ENCODE results near the gene ADSS1. TPM values are rescaled to one million over a fixed set of nuclear protein-coding genes. Genes with fewer than 3 reads are reported as not detected.

ADSS1 gene
- polyA plus RNA-seq, 1 of the 3 experiments (the other 2 are of a cell fraction): 14.3 TPM

DNA sequence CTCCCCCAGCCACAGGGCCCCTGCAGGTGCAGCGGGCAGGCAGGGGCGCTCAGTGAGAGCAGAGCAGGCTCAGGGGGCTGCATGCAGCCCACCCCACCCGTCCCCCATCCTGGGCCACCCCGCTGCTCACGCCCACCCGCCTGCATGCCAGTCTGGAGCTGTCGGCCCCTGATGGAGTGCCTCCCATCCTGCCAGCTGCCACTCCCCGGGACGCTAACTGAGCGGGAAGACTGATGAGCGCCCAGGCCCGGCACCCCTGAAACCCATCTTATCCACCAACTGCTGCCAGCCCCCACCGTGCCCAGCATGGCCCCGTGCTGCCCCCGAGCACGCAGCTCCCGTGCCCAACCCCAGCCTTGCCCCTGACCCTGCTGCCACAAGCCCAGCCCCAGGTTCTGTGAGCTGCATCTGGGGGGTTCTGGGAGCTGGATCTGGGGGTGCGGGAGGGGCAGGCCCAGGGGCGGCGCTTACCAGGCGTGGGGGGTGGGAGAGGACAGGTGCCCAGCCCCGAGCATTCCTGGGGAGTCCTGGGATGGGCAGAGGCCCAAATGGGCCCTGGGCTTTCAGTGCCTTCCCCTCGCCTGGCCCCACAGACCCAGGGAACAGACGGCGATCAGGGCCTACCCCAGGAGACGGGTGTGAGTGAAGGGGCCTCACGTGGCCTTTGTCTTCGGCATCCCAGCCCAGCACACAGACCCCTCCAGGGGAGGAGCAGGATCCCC lies 58.2 kb downstream of the ADSS1 start:
- H2AFZ ChIP-seq (ENCODE audit: low read depth): no peak overlapping the region
- no peak for DNase-seq
- ChIA-PET CTCF (interaction anchor here (1.2 to 1.3 kb wide), 3 partner anchors 13 to 45 kb away, joined by 3 to 6 read pairs (median 4); no protein-coding TSS in a partner anchor), POLR2A (no interaction called here)
- 100% methylated on average over 4 of the region's 28 CpGs for WGBS (ENCODE audit: low lambda C conversion rate)
- H4K20me1 ChIP-seq (ENCODE audit: insufficient read depth): peaks cover 51% of the 10 kb centered on the region
- H3K9ac ChIP-seq: no peak overlapping the region
- H3K4me2 ChIP-seq: no peak overlapping the region
- peaks cover 26% of the 10 kb centered on the region for H3K79me2 ChIP-seq (ENCODE audit: insufficient read depth)
- no peak for TF ChIP-seq NRF1 (IDR thresholded peaks at IDR 0.05; ENCODE audit: low read depth, low read length)
- no peak for TF ChIP-seq TCF12 (IDR thresholded peaks at IDR 0.05)
- TF ChIP-seq, protein P1, sequence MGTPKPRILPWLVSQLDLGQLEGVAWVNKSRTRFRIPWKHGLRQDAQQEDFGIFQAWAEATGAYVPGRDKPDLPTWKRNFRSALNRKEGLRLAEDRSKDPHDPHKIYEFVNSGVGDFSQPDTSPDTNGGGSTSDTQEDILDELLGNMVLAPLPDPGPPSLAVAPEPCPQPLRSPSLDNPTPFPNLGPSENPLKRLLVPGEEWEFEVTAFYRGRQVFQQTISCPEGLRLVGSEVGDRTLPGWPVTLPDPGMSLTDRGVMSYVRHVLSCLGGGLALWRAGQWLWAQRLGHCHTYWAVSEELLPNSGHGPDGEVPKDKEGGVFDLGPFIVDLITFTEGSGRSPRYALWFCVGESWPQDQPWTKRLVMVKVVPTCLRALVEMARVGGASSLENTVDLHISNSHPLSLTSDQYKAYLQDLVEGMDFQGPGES (IDR thresholded peaks at IDR 0.05; ENCODE audit: low read depth, low read length): no peak
- TF ChIP-seq JUND (IDR thresholded peaks at IDR 0.05): no peak
- TF ChIP-seq USF2 (IDR thresholded peaks at IDR 0.05; ENCODE audit: borderline replicate concordance, low read depth, low read length): no peak
- TF ChIP-seq, protein P2, sequence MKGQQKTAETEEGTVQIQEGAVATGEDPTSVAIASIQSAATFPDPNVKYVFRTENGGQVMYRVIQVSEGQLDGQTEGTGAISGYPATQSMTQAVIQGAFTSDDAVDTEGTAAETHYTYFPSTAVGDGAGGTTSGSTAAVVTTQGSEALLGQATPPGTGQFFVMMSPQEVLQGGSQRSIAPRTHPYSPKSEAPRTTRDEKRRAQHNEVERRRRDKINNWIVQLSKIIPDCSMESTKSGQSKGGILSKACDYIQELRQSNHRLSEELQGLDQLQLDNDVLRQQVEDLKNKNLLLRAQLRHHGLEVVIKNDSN (IDR thresholded peaks at IDR 0.05; ENCODE audit: borderline replicate concordance, low read depth): no peak
- no peak for TF ChIP-seq SMC3 (IDR thresholded peaks at IDR 0.05; ENCODE audit: low read depth, low read length)
- no peak for TF ChIP-seq EZH2phosphoT487 (IDR thresholded peaks at IDR 0.05; ENCODE audit: borderline replicate concordance, low read depth)
- TF ChIP-seq GABPA (IDR thresholded peaks at IDR 0.05; ENCODE audit: low read depth): no peak
- H3K27ac ChIP-seq (ENCODE audit: low read depth in 2 of 2, low read length in 1 of 2): no peak overlapping the region
- H3K9me2 ChIP-seq: no peaks in the 10 kb centered on the region
- H3K9me3 ChIP-seq: no peaks in the 10 kb centered on the region
- H3K4me1 ChIP-seq (ENCODE audit: control insufficient read depth in 1 of 2, insufficient read depth in 2 of 2, low read depth in 1 of 2, low read length in 1 of 2): no peaks in the 10 kb centered on the region
- H3K4me3 ChIP-seq (ENCODE audit: low read depth in 2 of 2, low read length in 1 of 2): no peak overlapping the region
- H3K36me3 ChIP-seq (replicated peaks in 1 of 2; ENCODE audit: control insufficient read depth in 1 of 2, insufficient read depth in 2 of 2, low read length in 1 of 2): peaks cover 0 to 32% of the 10 kb centered on the region in 2 experiments
- H3F3A ChIP-seq (replicated peaks; ENCODE audit: insufficient read depth): no peaks in the 10 kb centered on the region
- H3K27me3 ChIP-seq (ENCODE audit: insufficient read depth): no peaks in the 10 kb centered on the region

DNA sequence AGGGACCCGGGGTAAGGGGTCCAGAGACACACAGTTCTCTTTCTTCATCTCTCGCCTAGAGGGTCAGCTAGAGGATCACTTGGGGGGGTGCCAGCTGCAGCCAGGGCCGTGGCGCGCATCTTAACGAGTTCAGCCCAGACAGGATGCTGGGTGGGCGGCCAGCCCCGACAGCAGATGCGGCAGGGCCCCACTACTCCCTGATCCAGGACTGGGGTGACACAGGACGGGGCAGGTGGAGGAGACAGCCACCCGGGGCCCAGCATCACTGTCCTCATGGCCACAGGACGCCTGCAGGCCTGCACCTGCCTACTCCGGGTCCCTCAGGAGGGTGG lies 58.7 kb downstream of the ADSS1 start:
- ChIA-PET POLR2A (interaction anchor here (0.5 kb wide), 1 partner anchor 518 kb away, joined by 3 read pairs; no protein-coding TSS in a partner anchor), CTCF (interaction anchor here (1.2 kb wide), 2 partner anchors 43 to 44 kb away, joined by 3 to 4 read pairs; no protein-coding TSS in a partner anchor)
- Histone ChIP-seq H3K9me2 (no peaks in the 10 kb centered on the region), H3K27ac (ENCODE audit: low read depth in 2 of 2, low read length in 1 of 2) (no peak overlapping the region), H3K4me2 (no peak overlapping the region), H3K4me3 (ENCODE audit: low read depth in 2 of 2, low read length in 1 of 2) (no peak overlapping the region), H3F3A (replicated peaks; ENCODE audit: insufficient read depth) (no peaks in the 10 kb centered on the region), H4K20me1 (ENCODE audit: insufficient read depth) (peaks cover 52% of the 10 kb centered on the region), H3K4me1 (ENCODE audit: control insufficient read depth in 1 of 2, insufficient read depth in 2 of 2, low read depth in 1 of 2, low read length in 1 of 2) (no peaks in the 10 kb centered on the region), H3K9me3 (no peaks in the 10 kb centered on the region), H3K27me3 (ENCODE audit: insufficient read depth) (no peaks in the 10 kb centered on the region), H3K9ac (no peak overlapping the region), H2AFZ (ENCODE audit: low read depth) (no peak overlapping the region), H3K79me2 (ENCODE audit: insufficient read depth) (peaks cover 31% of the 10 kb centered on the region), H3K36me3 (replicated peaks in 1 of 2; ENCODE audit: control insufficient read depth in 1 of 2, insufficient read depth in 2 of 2, low read length in 1 of 2) (peaks cover 0 to 36% of the 10 kb centered on the region in 2 experiments)
- no peak for DNase-seq
- WGBS (ENCODE audit: low lambda C conversion rate): 88% methylated on average over 6 of the region's 13 CpGs
- TF ChIP-seq NFIC (IDR thresholded peaks at IDR 0.05; ENCODE audit: borderline replicate concordance) (no peak), GABPA (IDR thresholded peaks at IDR 0.05; ENCODE audit: low read depth) (no peak), TEAD4 (IDR thresholded peaks at IDR 0.05; ENCODE audit: borderline replicate concordance, insufficient read depth) (no peak), MEF2A (IDR thresholded peaks at IDR 0.05; ENCODE audit: borderline replicate concordance, low read depth) (no peak), SMC3 (IDR thresholded peaks at IDR 0.05; ENCODE audit: low read depth, low read length) (no peak), CHD2 (IDR thresholded peaks at IDR 0.05; ENCODE audit: low read length, partially characterized antibody) (no peak), SIN3A (IDR thresholded peaks at IDR 0.05; ENCODE audit: borderline replicate concordance, low read depth, low read length) (no peak), FOXM1 (IDR thresholded peaks at IDR 0.05; ENCODE audit: low read depth) (no peak), FOSL2 (IDR thresholded peaks at IDR 0.05; ENCODE audit: borderline replicate concordance, low read depth) (no peak), ZBTB33 (IDR thresholded peaks at IDR 0.05; ENCODE audit: borderline replicate concordance, low read depth) (no peak), MAX (IDR thresholded peaks at IDR 0.05; ENCODE audit: low read depth) (no peak)
- TF ChIP-seq, protein P1 (IDR thresholded peaks at IDR 0.05; ENCODE audit: low read depth, low read length): no peak
- TF ChIP-seq, protein P3, sequence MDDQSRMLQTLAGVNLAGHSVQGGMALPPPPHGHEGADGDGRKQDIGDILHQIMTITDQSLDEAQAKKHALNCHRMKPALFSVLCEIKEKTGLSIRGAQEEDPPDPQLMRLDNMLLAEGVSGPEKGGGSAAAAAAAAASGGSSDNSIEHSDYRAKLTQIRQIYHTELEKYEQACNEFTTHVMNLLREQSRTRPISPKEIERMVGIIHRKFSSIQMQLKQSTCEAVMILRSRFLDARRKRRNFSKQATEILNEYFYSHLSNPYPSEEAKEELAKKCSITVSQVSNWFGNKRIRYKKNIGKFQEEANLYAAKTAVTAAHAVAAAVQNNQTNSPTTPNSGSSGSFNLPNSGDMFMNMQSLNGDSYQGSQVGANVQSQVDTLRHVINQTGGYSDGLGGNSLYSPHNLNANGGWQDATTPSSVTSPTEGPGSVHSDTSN (IDR thresholded peaks at IDR 0.05): no peak

Measured in SK-N-SH (cell line).